ENCODE measurements around the gene DTNB.
A peak's percentile ranks its signal among the peaks of the same experiment; 100 is the strongest.
"Not testable (repeated sequence)": the region's sequence is repeated elsewhere in the genome, so short reads cannot be mapped to it uniquely, and the experiment has no call there.

Gene DTNB

GRCh38 chr2:25446122-25446521 is 227.3 kb downstream of the DTNB start:
- no peak for DNase-seq

GRCh38 chr2:25445464-25445863 is 227.9 kb downstream of the DTNB start:
- DNase-seq = no peak

- no peak for DNase-seq
Observed at GRCh38 chr2:25444608-25445270, 228.6 kb downstream of the DTNB start.

- DNase-seq = no peak
Observed at GRCh38 chr2:25443766-25444165, 229.6 kb downstream of the DTNB start.

- no peak for DNase-seq
Observed at GRCh38 chr2:25441353-25441752, 232.0 kb downstream of the DTNB start.

GRCh38 chr2:25438793-25439192 is 234.6 kb downstream of the DTNB start:
- DNase-seq = no peak

GRCh38 chr2:25437881-25438662 is 235.3 kb downstream of the DTNB start:
- no peak for DNase-seq

- DNase-seq = no peak
Observed at GRCh38 chr2:25435421-25435820, 238.0 kb downstream of the DTNB start.

GRCh38 chr2:25431604-25432003 is 241.8 kb downstream of the DTNB start:
- DNase-seq = no peak

GRCh38 chr2:25430556-25430955 is 242.8 kb downstream of the DTNB start:
- DNase-seq = no peak

GRCh38 chr2:25426326-25426725 is 247.1 kb downstream of the DTNB start:
- DNase-seq = no peak

GRCh38 chr2:25424426-25425028 is 248.8 kb downstream of the DTNB start:
- no peak for DNase-seq

- DNase-seq = no peak
Observed at GRCh38 chr2:25421820-25422411, 251.5 kb downstream of the DTNB start.

- DNase-seq = no peak
Observed at GRCh38 chr2:25421289-25421688, 252.1 kb downstream of the DTNB start.

GRCh38 chr2:25420820-25421237 is 252.5 kb downstream of the DTNB start:
- DNase-seq = peak; percentile 17

- no peak for DNase-seq
Observed at GRCh38 chr2:25419678-25420242, 253.6 kb downstream of the DTNB start.

- DNase-seq = no peak
Observed at GRCh38 chr2:25418944-25419677, 254.3 kb downstream of the DTNB start.

- no peak for DNase-seq
Observed at GRCh38 chr2:25417715-25418369, 255.5 kb downstream of the DTNB start.

- no peak for DNase-seq
Observed at GRCh38 chr2:25416674-25417073, 256.7 kb downstream of the DTNB start.

GRCh38 chr2:25414781-25415180 is 258.6 kb downstream of the DTNB start:
- no peak for DNase-seq

- not testable (repeated sequence) for DNase-seq
Observed at GRCh38 chr2:25413409-25413808, 260.0 kb downstream of the DTNB start.

- DNase-seq = no peak
Observed at GRCh38 chr2:25411753-25412152, 261.6 kb downstream of the DTNB start.
